Measurements from ENCODE around the gene LIMCH1.

DNA sequence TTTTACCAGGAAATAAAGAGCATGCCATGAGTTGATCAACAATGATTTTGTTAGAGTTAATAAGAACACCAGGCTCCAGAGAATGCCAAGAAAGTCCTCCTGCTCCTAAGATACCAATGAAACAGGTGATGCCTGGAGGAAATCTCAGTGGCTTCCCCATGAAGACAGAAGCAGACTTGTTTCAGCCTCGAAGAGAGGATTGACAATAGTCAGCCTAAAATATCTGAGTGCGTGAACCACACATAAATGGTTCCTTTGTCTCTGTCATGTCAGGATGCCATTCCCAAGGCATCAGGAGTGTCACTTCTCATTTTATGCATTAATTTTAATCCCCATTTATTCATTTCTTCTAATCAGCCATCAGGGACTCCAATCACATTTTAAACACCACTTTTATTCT lies 141.0 kb downstream of the LIMCH1 start:
- TF ChIP-seq, protein P1, sequence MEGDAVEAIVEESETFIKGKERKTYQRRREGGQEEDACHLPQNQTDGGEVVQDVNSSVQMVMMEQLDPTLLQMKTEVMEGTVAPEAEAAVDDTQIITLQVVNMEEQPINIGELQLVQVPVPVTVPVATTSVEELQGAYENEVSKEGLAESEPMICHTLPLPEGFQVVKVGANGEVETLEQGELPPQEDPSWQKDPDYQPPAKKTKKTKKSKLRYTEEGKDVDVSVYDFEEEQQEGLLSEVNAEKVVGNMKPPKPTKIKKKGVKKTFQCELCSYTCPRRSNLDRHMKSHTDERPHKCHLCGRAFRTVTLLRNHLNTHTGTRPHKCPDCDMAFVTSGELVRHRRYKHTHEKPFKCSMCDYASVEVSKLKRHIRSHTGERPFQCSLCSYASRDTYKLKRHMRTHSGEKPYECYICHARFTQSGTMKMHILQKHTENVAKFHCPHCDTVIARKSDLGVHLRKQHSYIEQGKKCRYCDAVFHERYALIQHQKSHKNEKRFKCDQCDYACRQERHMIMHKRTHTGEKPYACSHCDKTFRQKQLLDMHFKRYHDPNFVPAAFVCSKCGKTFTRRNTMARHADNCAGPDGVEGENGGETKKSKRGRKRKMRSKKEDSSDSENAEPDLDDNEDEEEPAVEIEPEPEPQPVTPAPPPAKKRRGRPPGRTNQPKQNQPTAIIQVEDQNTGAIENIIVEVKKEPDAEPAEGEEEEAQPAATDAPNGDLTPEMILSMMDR (IDR thresholded peaks at IDR 0.05; ENCODE audit: insufficient read depth, low read depth, low read length), result no peak
- no peak for TF ChIP-seq EZH2 (IDR thresholded peaks at IDR 0.05; ENCODE audit: insufficient read depth, low read length)
